OCI-LY1 (cell line): Measurements from ENCODE around the gene ZNF275.

ENCODE experiments used
- CTCF ChIP-seq: fragments of 200-600 bp; sonication (generic), shearing (Covaris generic); IDR thresholded peaks from 2 replicates; pipeline ENCODE4 v1.5.1; 2017; ENCODE audit warnings: mild to moderate bottlenecking, antibody characterized with exemption, low read length, moderate library complexity, mixed read lengths
- EZH2 ChIP-seq: fragments of 200-600 bp; sonication (generic), shearing (Covaris generic); IDR thresholded peaks from 2 replicates; pipeline ENCODE4 v1.8.0; 2017; ENCODE audit warnings: borderline replicate concordance, mixed run types, mild to moderate bottlenecking, antibody characterized with exemption, low read length, moderate library complexity, mixed read lengths

- TF ChIP-seq CTCF (no peak), EZH2 (no peak)
Measured at GRCh38 chrX:153353416-153353815, 19.5 kb downstream of the ZNF275 start.
